K562 (cell line): Measurements from ENCODE around the gene CHCHD4. TPM values are rescaled to one million over a fixed set of nuclear protein-coding genes. Genes with fewer than 3 reads are reported as not detected.

Experiments used
- ATAC-seq: fragments of 200-7000 bp; cut with Tn5 transposase; 3 replicates; pipeline ENCODE4 v1.9.1; 2020; ENCODE audit warnings: moderate library complexity
- BruUV-seq: library from RNA; stranded (reverse); fragments of 400-500 nt; replicated peaks from 2 replicates; lab custom pipeline; 2021; lab: Mats Ljungman, UMichigan
- CTCF ChIA-PET: fragments of 300-600 bp; formaldehyde crosslinking; extraction: SDS; loops from one replicate; lab custom pipeline; 2021; ENCODE audit warnings: low intra/inter-chr PET ratio; lab: Yijun Ruan, JAX
- POLR2A ChIA-PET: fragments of 300-600, 350-650 bp; sonication (Branson Sonifier 250); formaldehyde crosslinking; extraction: SDS; loops from one replicate; lab custom pipeline; 2021; ENCODE audit warnings: antibody characterized with exemption, inconsistent platforms; lab: Yijun Ruan, JAX
- DNase-seq, 4 experiments: peaks; one replicate each; pipeline versions ENCODE4 v3.0.0 to v3.0.0-alpha.2; 2011 to 2018; ENCODE audit warnings: low spot score in 3 of 4, mixed read lengths in 3 of 4; ENCODE audit errors: extremely low read depth in 1 of 4
- FAIRE-seq: peaks from 2 replicates; lab custom pipeline; 2011; peaks lifted over from hg19 to GRCh38; lab: Jason Lieb, UNC
- H2AFZ ChIP-seq: 2 replicates; pipeline ENCODE4 v1.6.0; 2011; ENCODE audit warnings: low read depth, low read length, control low read depth, inconsistent platforms
- H3K27ac ChIP-seq: fragments of 200-600 bp; 3 replicates; pipeline ENCODE4 v1.8.0; 2011; ENCODE audit warnings: low read depth, mild to moderate bottlenecking, control low read depth, inconsistent platforms, low read length, moderate library complexity, mixed read lengths; ENCODE audit errors: extremely low read depth
- H3K27me3 ChIP-seq, 2 experiments: fragments of 300-600 bp in 1 of 2; 2 replicates in 1 of 2; 3 replicates in 1 of 2; pipeline versions ENCODE4 v1.6.0 to v1.8.0; 2011; ENCODE audit warnings: inconsistent platforms in 2 of 2, low read length in 2 of 2, mild to moderate bottlenecking in 1 of 2, mixed read lengths in 1 of 2, moderate library complexity in 1 of 2; ENCODE audit not compliant: control insufficient read depth in 2 of 2, insufficient read depth in 2 of 2
- H3K36me3 ChIP-seq: fragments of 300-600 bp; 3 replicates; pipeline ENCODE4 v1.8.0; 2011; ENCODE audit warnings: mild to moderate bottlenecking, low read length, inconsistent platforms; ENCODE audit not compliant: control insufficient read depth, insufficient read depth
- H3K4me1 ChIP-seq, 2 experiments: fragments of 200-600 bp in 1 of 2; replicated peaks in 1 of 2; 2 replicates in 1 of 2; 3 replicates in 1 of 2; pipeline versions ENCODE4 v1.5.1 to v1.8.0; 2011; ENCODE audit warnings: inconsistent platforms in 2 of 2, low read length in 2 of 2, mild to moderate bottlenecking in 1 of 2, mixed read lengths in 1 of 2, moderate library complexity in 1 of 2; ENCODE audit not compliant: control insufficient read depth in 2 of 2, insufficient read depth in 2 of 2
- H3K4me2 ChIP-seq: 2 replicates; pipeline ENCODE4 v1.6.1; 2011; ENCODE audit warnings: low read length, control low read depth, inconsistent platforms, mixed read lengths; ENCODE audit not compliant: insufficient read depth
- H3K4me3 ChIP-seq: fragments of 200-600 bp; sonication (generic), shearing (Covaris generic); 2 replicates; pipeline ENCODE4 v1.5.1; 2016; ENCODE audit warnings: control low read depth, inconsistent platforms
- H3K79me2 ChIP-seq: fragments of 200-600 bp; 3 replicates; pipeline ENCODE4 v1.8.0; 2011; ENCODE audit warnings: low read length, inconsistent platforms; ENCODE audit not compliant: control insufficient read depth, insufficient read depth
- H3K9ac ChIP-seq, 2 experiments: 2 replicates each; pipeline versions ENCODE4 v1.6.0 to v1.6.1; 2011; ENCODE audit warnings: low read depth in 2 of 2, low read length in 2 of 2, control low read depth in 1 of 2, inconsistent platforms in 1 of 2, mild to moderate bottlenecking in 1 of 2, mixed read lengths in 1 of 2; ENCODE audit not compliant: insufficient read depth in 1 of 2
- H3K9me1 ChIP-seq: one replicate; pipeline ENCODE4 v1.6.0; 2011; ENCODE audit warnings: inconsistent platforms, mild to moderate bottlenecking, low read length, moderate library complexity; ENCODE audit not compliant: control insufficient read depth, insufficient read depth
- H3K9me3 ChIP-seq: replicated peaks from 2 replicates; pipeline ENCODE4 v1.5.1; 2011; ENCODE audit warnings: low read depth, low read length, inconsistent platforms; ENCODE audit not compliant: control insufficient read depth, insufficient read depth
- H4K20me1 ChIP-seq: replicated peaks from 2 replicates; pipeline ENCODE4 v1.6.1; 2011; ENCODE audit warnings: low read length, inconsistent platforms, mixed read lengths; ENCODE audit not compliant: control insufficient read depth, insufficient read depth
- CBFA2T3 ChIP-seq: fragments of 450-650 bp; IDR thresholded peaks from 2 replicates; pipeline ENCODE4 v1.6.1; 2017
- CBX5 ChIP-seq: IDR thresholded peaks from 2 replicates; pipeline ENCODE4 v1.6.1; 2014; ENCODE audit warnings: low read depth, borderline replicate concordance
- CREB1 ChIP-seq, 2 experiments: sonication (generic) in 1 of 2; formaldehyde crosslinking in 1 of 2; IDR thresholded peaks; 2 replicates each; pipeline versions ENCODE4 v1.6.1 to v1.8.0; 2012 to 2022; ENCODE audit warnings: inconsistent platforms in 1 of 2, mild to moderate bottlenecking in 1 of 2, missing genetic modification reagents in 1 of 2, moderate library complexity in 1 of 2
- CTBP1 ChIP-seq: fragments of 450-650 bp; IDR thresholded peaks from 2 replicates; pipeline ENCODE4 v1.6.1; 2016; ENCODE audit warnings: borderline replicate concordance
- EGR1 ChIP-seq: fragments of 450-650 bp; conservative IDR thresholded peaks from 2 replicates; pipeline ENCODE4 v1.6.1; 2017; ENCODE audit warnings: mild to moderate bottlenecking
- KDM1A ChIP-seq, 2 experiments: fragments of 450-650 bp; IDR thresholded peaks; 2 replicates each; pipeline ENCODE4 v1.6.1; 2016; ENCODE audit warnings: mild to moderate bottlenecking in 2 of 2
- TAL1 ChIP-seq: fragments of 450-650 bp; IDR thresholded peaks from 2 replicates; pipeline ENCODE4 v1.6.1; 2016; ENCODE audit warnings: mild to moderate bottlenecking
- TEAD4 ChIP-seq, 2 experiments: sonication (generic) in 1 of 2; formaldehyde crosslinking in 1 of 2; IDR thresholded peaks; 2 replicates each; pipeline versions ENCODE4 v1.6.1 to v1.8.0; 2012 to 2022; ENCODE audit warnings: borderline replicate concordance in 1 of 2, inconsistent platforms in 1 of 2, low read length in 1 of 2, mild to moderate bottlenecking in 1 of 2, missing genetic modification reagents in 1 of 2
- YY1 ChIP-seq, 3 experiments: IDR thresholded peaks; 2 replicates each; pipeline ENCODE4 v1.6.1; 2011; ENCODE audit warnings: low read length in 2 of 3, mild to moderate bottlenecking in 2 of 3, moderate library complexity in 2 of 3, borderline replicate concordance in 1 of 3, control low read depth in 1 of 3, low read depth in 1 of 3; ENCODE audit not compliant: insufficient read depth in 3 of 3, insufficient replicate concordance in 2 of 3, control insufficient read depth in 1 of 3, insufficient read length in 1 of 3; ENCODE audit errors: extremely low read depth in 1 of 3
- ZFP36 ChIP-seq: fragments of 150-350 bp; IDR thresholded peaks from 2 replicates; pipeline ENCODE4 v1.6.1; 2018; ENCODE audit warnings: low read length, low read depth; ENCODE audit not compliant: partially characterized antibody
- ZNF217 ChIP-seq: sonication (generic); formaldehyde crosslinking; IDR thresholded peaks from 2 replicates; pipeline ENCODE4 v1.8.0; 2022; ENCODE audit warnings: mild to moderate bottlenecking, missing genetic modification reagents
- ZNF76 ChIP-seq: fragments of 250-450 bp; sonication (Bioruptor Pico); IDR thresholded peaks from 2 replicates; pipeline ENCODE4 v1.4.0; 2020; ENCODE audit warnings: mild to moderate bottlenecking, moderate library complexity, borderline replicate concordance
- WGBS: fragments of 100-300 bp; shearing (Covaris generic); methylation state at CpG from one replicate; pipeline ENCODE4 v1.1.6; 2016; ENCODE audit warnings: low coverage, mixed read lengths; ENCODE audit not compliant: insufficient coverage; ENCODE audit errors: missing lambda C conversion rate; 5-methylcytosine and 5-hydroxymethylcytosine counted together
- in situ Hi-C: fragments of 300-500 bp; cut with MboI; formaldehyde crosslinking; loops from 4 replicates; pipeline ENCODE4 v1.15.0; 2018; ENCODE audit warnings: inconsistent platforms, mixed read lengths
- intact Hi-C: fragments of 100-400 bp; cut with micrococcal nuclease; formaldehyde crosslinking; loops from 2 replicates; pipeline ENCODE4 v1.14.2; 2022
- polyA plus RNA-seq, 8 experiments: library from polyadenylated mRNA; depleted of rRNA in 4 of 8; stranded (reverse) in 5 of 8; unstranded in 3 of 8; fragments of >200 nt; fragmentation: Nextera tagmentation in 2 of 8; fragmentation: Illumina TruSeq in 1 of 8; extraction: Ambion mirVana in 2 of 8; extraction: Trizol in 1 of 8; gene quantifications; 2 replicates each; pipeline versions ENCODE4 v1.2.1 to v1.2.3, GENCODE V29; 2011 to 2014; ENCODE audit warnings: inconsistent platforms in 1 of 8, missing spikeins in 1 of 8
- total RNA-seq, 7 experiments: library from RNA; depleted of rRNA in 6 of 7; stranded (reverse); fragments of >200 nt in 6 of 7; fragmentation: Illumina TruSeq in 2 of 7; extraction: Trizol in 2 of 7; gene quantifications; 2 replicates each; pipeline versions ENCODE4 v1.2.1 to v1.2.3, GENCODE V29; 2011 to 2021; ENCODE audit warnings: low replicate concordance in 1 of 7

CHCHD4 gene
- total and polyA plus RNA-seq, 9 of the 15 experiments (the other 6 are each of a cell fraction or from before 2014, with no cell fraction given), result 55.4 to 225 (median 77.2) TPM

DNA sequence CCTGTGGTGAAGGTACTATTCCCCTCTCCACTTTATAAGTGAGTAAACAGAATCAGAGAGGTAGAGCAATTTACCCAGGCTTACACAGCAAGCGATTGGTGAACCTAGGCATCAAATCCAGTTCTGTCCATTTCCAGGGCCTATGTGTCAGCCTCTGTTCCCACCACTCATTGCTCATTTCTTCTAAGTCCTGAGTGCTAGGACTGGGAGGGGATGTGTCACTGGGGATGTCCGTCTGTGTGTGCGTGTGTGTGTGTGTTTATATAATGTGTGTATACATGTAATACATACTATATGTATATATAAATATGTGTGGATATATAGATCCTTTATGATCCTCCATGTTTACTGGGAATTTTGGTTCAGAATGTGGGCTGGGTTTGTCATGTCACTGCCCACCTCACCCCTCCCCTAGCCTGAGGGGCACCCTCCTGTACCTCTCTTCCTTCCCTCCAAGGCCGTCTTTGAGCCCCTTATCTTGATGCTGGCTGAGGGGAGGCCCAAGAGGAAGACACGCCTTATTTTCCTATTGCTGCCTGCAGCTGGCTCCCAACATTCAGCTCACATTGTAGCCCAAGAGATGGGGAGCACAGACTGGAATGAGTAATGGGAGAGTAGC, 2.3 kb upstream of the CHCHD4 start:
- Histone ChIP-seq H3K9me1 (peaks cover 5% of the 10 kb centered on the region), H3K79me2 (peaks cover 69% of the 10 kb centered on the region)
- POLR2A ChIA-PET, result interaction anchor here (0.7 to 2.6 kb wide), 3 partner anchors 11 to 79 kb away, joined by 3 to 24 read pairs (median 4); no protein-coding TSS in a partner anchor

DNA sequence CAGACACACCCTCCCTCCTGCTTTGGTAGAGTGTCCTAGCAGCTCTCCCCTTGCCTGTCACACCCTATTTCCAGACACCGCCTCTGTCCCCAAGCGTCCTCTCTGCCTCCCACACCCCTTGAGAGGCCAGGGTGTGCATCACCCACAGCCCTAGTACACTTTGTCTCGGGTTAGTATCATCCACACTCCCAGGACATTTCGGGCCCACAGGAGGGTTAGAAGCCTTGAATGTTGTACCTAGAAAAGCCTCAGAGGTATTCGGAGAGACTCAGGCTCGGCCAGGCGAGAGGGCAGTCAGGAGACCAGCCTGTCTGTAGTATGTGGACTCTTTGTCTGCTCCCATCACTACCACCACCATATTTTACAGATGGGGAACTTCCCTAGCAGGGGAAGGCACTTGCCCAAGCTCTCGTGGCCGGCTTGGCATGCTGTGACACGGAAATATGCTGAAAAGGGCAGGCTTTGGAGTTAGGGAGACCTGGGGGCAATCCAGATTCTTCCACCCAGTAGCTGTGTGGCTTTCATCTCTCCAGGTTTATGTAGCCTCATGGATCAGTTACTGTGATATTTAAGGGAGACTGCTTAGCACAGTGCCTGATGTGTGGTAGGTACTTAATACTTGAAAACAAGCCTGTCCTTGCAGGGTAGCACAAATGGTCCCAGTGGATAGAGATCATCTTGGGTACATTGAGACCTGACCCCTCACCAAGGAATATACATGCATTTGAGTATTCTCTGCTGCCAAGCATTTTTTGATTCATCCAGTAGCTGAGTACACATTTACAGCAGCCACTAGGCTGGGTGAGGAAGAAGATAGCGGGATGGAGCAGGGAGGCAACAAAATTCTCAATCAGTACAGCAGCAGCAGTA, 1.6 kb upstream of the CHCHD4 start:
- ChIA-PET CTCF (no interaction called here), POLR2A (interaction anchor here (0.6 to 3.5 kb wide), 14 partner anchors 7 to 387 kb away, joined by 3 to 24 read pairs (median 4); partner anchors contain the start of genes LSM3 and XPC)
- H3K27ac ChIP-seq, result peak overlapping the region; percentile 17; the same call in 2 of the 3 replicates
- WGBS, result 22% methylated on average over 11 of the region's 11 CpGs
- peaks cover 75% of the 10 kb centered on the region for H3K79me2 ChIP-seq
- H3K4me2 ChIP-seq, result peak overlapping the region; percentile 95
- H3K9ac ChIP-seq, result peak overlapping the region; percentile 88 to 97
- peak overlapping the region; percentile 72 for H3K4me3 ChIP-seq
- DNase-seq (peak in 2 of 4 experiments; percentile 81 to 83), FAIRE-seq (peak; percentile 87), ATAC-seq (no peak)
- peaks cover 33 to 40% of the 10 kb centered on the region in 2 experiments for H3K4me1 ChIP-seq
- H3K27me3 ChIP-seq, result no peaks in the 10 kb centered on the region
- H2AFZ ChIP-seq, result no peak overlapping the region; the same call in 1 of the 2 replicates
- H3K9me1 ChIP-seq, result peaks cover 5% of the 10 kb centered on the region
- in situ Hi-C loops (no loop called here), intact Hi-C loops (loop anchor here (10.0 kb wide), 1 partner anchor 471 kb away; no protein-coding TSS in a partner anchor)
- no TSS peak for BruUV-seq
- peaks cover 10% of the 10 kb centered on the region; the same call in 1 of the 2 replicates for H4K20me1 ChIP-seq
- peaks cover 67% of the 10 kb centered on the region for H3K36me3 ChIP-seq
- H3K9me3 ChIP-seq, result peaks cover 13% of the 10 kb centered on the region
- peak; percentile 31; the same call in 1 of the 2 replicates for TF ChIP-seq EGR1
- no peak for TF ChIP-seq ZNF217 (CRISPR knock-in tag)
- no peak for TF ChIP-seq CTBP1
- TF ChIP-seq TEAD4 (IDR thresholded peaks at IDR 0.05; ENCODE audit: low read length), result no peak
- 0 out of 2 replicates have a peak, but pooled peaks have one; percentile 34 for TF ChIP-seq TEAD4 (CRISPR knock-in tag; IDR thresholded peaks at IDR 0.05; ENCODE audit: borderline replicate concordance)
- no peak for TF ChIP-seq YY1 (IDR thresholded peaks at IDR 0.05; ENCODE audit: borderline replicate concordance in 1 of 3, control insufficient read depth in 1 of 3, extremely low read depth in 1 of 3, insufficient read depth in 3 of 3, insufficient read length in 1 of 3, insufficient replicate concordance in 2 of 3, low read depth in 1 of 3, low read length in 2 of 3)
- TF ChIP-seq CREB1 (IDR thresholded peaks at IDR 0.05), result no peak
- no peak for TF ChIP-seq CREB1 (CRISPR knock-in tag; IDR thresholded peaks at IDR 0.05)
- TF ChIP-seq TAL1, result no peak
- no peak for TF ChIP-seq ZNF76
- TF ChIP-seq KDM1A (IDR thresholded peaks at IDR 0.05), result no peak
- peak; percentile 54; the same call in 1 of the 2 replicates for TF ChIP-seq CBX5

More for the DNA sequence above, 2.3 kb upstream of the CHCHD4 start:
- Histone ChIP-seq H3K27me3 (no peaks in the 10 kb centered on the region), H3K9me3 (peaks cover 6% of the 10 kb centered on the region), H3K27ac (no peak overlapping the region), H3K4me2 (peak overlapping the region; percentile 95), H2AFZ (no peak overlapping the region), H3K4me3 (no peak overlapping the region), H3K4me1 (peaks cover 26 to 33% of the 10 kb centered on the region in 2 experiments), H3K9ac (peak overlapping the region in 1 of 2 experiments; percentile 29; a peak in 1 of 4 replicates), H4K20me1 (peaks cover 10% of the 10 kb centered on the region; the same call in 1 of the 2 replicates), H3K36me3 (peaks cover 67% of the 10 kb centered on the region)
- ATAC-seq (no peak), FAIRE-seq (no peak), DNase-seq (peak in 1 of 4 experiments; percentile 24)
- BruUV-seq, result no TSS peak
- whole genome bisulfite sequencing, result 56% methylated on average over 5 of the region's 5 CpGs
- CTCF ChIA-PET, result no interaction called here
- TF ChIP-seq ZFP36 (peak; percentile 33), CBFA2T3 (no peak)
- in situ Hi-C loops (no loop called here), intact Hi-C loops (loop anchor here (10.0 kb wide), 1 partner anchor 472 kb away; no protein-coding TSS in a partner anchor)
